Lung (tissue), 12 donors: Measurements from ENCODE around the gene TAPBP. TPM values are rescaled to one million over a fixed set of nuclear protein-coding genes. Genes with fewer than 3 reads are reported as not detected.

Experiments used
- ATAC-seq: fragments of 200-7000 bp; cut with Tn5 transposase; one replicate; pipeline ENCODE4 v1.9.1; 2020; ENCODE audit warnings: moderate number of reproducible peaks; ENCODE audit not compliant: insufficient read depth, low FRiP score
- DNase-seq, 3 donors: peaks; one replicate each; pipeline ENCODE4 v3.0.0-alpha.2; 2013 to 2017
- H3K27ac ChIP-seq, 2 donors: one replicate each; pipeline ENCODE4 v1.5.1; 2013; ENCODE audit warnings: mild to moderate bottlenecking in 2 of 2, moderate library complexity in 2 of 2, control low read depth in 1 of 2, inconsistent platforms in 1 of 2, low read depth in 1 of 2, low read length in 1 of 2
- H3K27me3 ChIP-seq, 3 donors: one replicate each; pipeline ENCODE4 v1.5.1; 2013; ENCODE audit warnings: low read length in 2 of 3; ENCODE audit not compliant: control insufficient read depth in 3 of 3, insufficient read depth in 3 of 3
- H3K36me3 ChIP-seq, 4 donors: one replicate each; pipeline ENCODE4 v1.5.1; 2013; ENCODE audit warnings: low read length in 4 of 4, mild to moderate bottlenecking in 1 of 4, moderate library complexity in 1 of 4; ENCODE audit not compliant: control insufficient read depth in 4 of 4, insufficient read depth in 4 of 4
- H3K4me1 ChIP-seq, 5 donors: one replicate each; pipeline ENCODE4 v1.5.1; 2013; ENCODE audit warnings: low read length in 5 of 5, mild to moderate bottlenecking in 2 of 5, moderate library complexity in 1 of 5; ENCODE audit not compliant: control insufficient read depth in 5 of 5, insufficient read depth in 5 of 5
- H3K4me3 ChIP-seq: one replicate; pipeline ENCODE4 v1.5.1; 2013; ENCODE audit warnings: mild to moderate bottlenecking, control low read depth, moderate library complexity
- H3K9ac ChIP-seq, 2 donors: one replicate each; pipeline ENCODE4 v1.5.1; 2013; ENCODE audit warnings: low read length in 2 of 2, control low read depth in 1 of 2; ENCODE audit not compliant: insufficient read depth in 1 of 2
- H3K9me3 ChIP-seq, 4 donors: one replicate each; pipeline ENCODE4 v1.5.1; 2013; ENCODE audit warnings: low read length in 3 of 4, mild to moderate bottlenecking in 1 of 4, moderate library complexity in 1 of 4; ENCODE audit not compliant: control insufficient read depth in 4 of 4, insufficient read depth in 3 of 4
- CTCF ChIP-seq: IDR thresholded peaks from 2 replicates; pipeline ENCODE4 v1.5.1; 2012; ENCODE audit warnings: mild to moderate bottlenecking; ENCODE audit errors: control extremely low read depth, extremely low read depth
- WGBS, 2 donors: extraction: QIAGEN DNeasy Blood & Tissue Kit; methylation state at CpG; one replicate each; pipeline ENCODE4 v1.1.7; 2013; 5-methylcytosine and 5-hydroxymethylcytosine counted together
- polyA plus RNA-seq, 2 donors: library from polyadenylated mRNA; stranded (reverse); fragments of 200-250 nt; gene quantifications; one replicate each; pipeline ENCODE4 v1.2.1, GENCODE V29; 2013
- total RNA-seq, 2 donors: library from RNA; depleted of rRNA in 1 of 2; stranded (reverse); fragments of >200 nt in 1 of 2; gene quantifications; one replicate each; pipeline ENCODE4 v1.2.1, GENCODE V29; 2014 to 2021
- donor health status: control.
- donor health status: control.
- donor health status: Bipolar disorder and iron deficiency.
- donor health status: healthy.
- donor health status: DM: yes; HTN: yes; CAD: no.

Gene TAPBP
- total and polyA plus RNA-seq, 4 donors: 78.7 to 241 (median 117) TPM

DNA sequence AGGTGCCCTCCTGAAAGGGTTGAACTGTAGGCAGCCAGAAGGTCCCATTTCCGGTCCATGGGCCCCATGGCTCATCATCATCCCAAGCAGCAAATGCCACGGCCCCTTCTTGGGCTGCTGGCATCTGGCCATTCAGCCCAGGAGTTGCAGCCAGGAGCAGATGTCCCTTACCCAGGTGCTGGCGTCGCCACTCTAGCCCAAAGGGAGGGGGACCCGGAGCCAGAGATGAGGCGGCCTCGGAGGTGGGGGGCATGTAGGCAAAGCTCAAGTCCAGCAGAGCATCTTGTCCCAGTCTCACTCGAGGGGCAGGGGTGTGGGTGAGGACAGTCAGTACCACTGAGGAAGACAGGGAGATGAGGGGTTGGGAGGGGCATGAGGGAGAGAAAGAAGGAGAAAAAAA lies 8.8 kb downstream of the TAPBP start:
- Histone ChIP-seq H3K36me3 (peaks cover 0 to 35% (median 15%) of the 10 kb centered on the region in 4 donors), H3K27me3 (no peaks in the 10 kb centered on the region), H3K9me3 (no peaks in the 10 kb centered on the region), H3K9ac (no peak overlapping the region), H3K27ac (peak overlapping the region in 1 of 2 donors; percentile 33), H3K4me3 (no peak overlapping the region), H3K4me1 (peaks cover 0 to 3% (median 0%) of the 10 kb centered on the region in 5 donors)
- DNase-seq: no peak
- TF ChIP-seq CTCF: no peak
- ATAC-seq: no peak
- 88 to 90% methylated on average over 8 of the region's 8 CpGs for WGBS, 2 donors

DNA sequence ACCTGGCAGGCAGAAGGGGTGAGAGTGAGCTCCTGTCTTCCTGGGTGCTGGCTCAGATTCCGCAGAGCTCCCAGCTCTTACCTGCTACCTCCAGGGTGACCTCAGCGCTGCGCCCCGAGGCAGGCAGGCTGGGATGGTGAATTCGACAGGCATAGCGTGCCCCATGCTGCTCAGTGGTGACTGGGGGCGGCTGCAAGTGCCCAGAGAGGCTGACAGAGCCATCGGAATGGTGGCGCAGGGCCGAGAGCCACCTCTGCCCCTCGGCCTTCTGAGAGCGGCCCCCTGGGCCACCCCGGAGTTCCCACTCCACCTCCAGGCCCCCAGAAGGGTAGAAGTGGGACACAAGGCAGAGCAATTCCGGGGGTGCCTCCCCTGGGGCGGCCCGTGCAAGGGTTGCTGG lies 9.7 kb downstream of the TAPBP start:
- peaks cover 0 to 35% (median 15%) of the 10 kb centered on the region in 4 donors for H3K36me3 ChIP-seq
- no peak overlapping the region for H3K4me3 ChIP-seq
- no peaks in the 10 kb centered on the region for H3K27me3 ChIP-seq
- H3K4me1 ChIP-seq: peaks cover 0 to 5% (median 0%) of the 10 kb centered on the region in 5 donors
- H3K9ac ChIP-seq: no peak overlapping the region
- TF ChIP-seq CTCF: no peak
- H3K27ac ChIP-seq: peak overlapping the region in 1 of 2 donors; percentile 10
- 94 to 95% methylated on average over 16 of the region's 16 CpGs for WGBS, 2 donors
- no peak for DNase-seq
- ATAC-seq: no peak
- no peaks in the 10 kb centered on the region for H3K9me3 ChIP-seq

DNA sequence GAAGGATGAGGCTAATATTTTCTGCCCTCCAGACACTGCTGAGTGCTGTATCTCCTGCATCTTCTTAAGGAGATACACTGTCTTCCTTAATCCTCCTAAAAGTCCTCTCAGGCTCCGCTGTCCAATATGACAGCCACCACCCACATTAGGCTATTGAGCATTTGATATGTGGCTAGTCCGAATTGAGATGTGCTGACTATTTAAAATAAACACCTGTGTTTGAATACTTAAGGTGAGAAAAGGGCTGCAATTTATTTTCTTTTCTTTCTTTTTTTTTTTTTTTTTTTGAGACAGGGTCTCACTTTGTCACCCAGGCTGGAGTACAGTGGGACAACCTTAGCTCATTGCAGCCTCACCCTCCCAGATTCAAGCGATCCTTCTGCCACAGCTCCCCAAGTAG lies 12.0 kb downstream of the TAPBP start:
- no peak for DNase-seq
- no peak overlapping the region for H3K9ac ChIP-seq
- 93 to 95% methylated on average over 3 of the region's 3 CpGs for WGBS, 2 donors
- peaks cover 0 to 31% (median 15%) of the 10 kb centered on the region in 4 donors for H3K36me3 ChIP-seq
- no peak overlapping the region for H3K27ac ChIP-seq
- H3K27me3 ChIP-seq: no peaks in the 10 kb centered on the region
- TF ChIP-seq CTCF: no peak
- no peak for ATAC-seq
- H3K9me3 ChIP-seq: no peaks in the 10 kb centered on the region
- H3K4me1 ChIP-seq: peaks cover 0 to 11% (median 0%) of the 10 kb centered on the region in 5 donors
- no peak overlapping the region for H3K4me3 ChIP-seq
